ENCODE data around the gene RAB10. TPM values are rescaled to one million over a fixed set of nuclear protein-coding genes. Genes with fewer than 3 reads are reported as not detected.

Gene RAB10
- total RNA-seq, 1 experiment from 2014 or later, result 167 TPM

GRCh38 chr2:26184555-26185303, 150.8 kb downstream of the RAB10 start:
- Histone ChIP-seq H3K79me2 (ENCODE audit: insufficient read depth, low read length) (no peaks in the 10 kb centered on the region), H3K9ac (ENCODE audit: low read length) (peak overlapping the region; percentile 65), H4K20me1 (ENCODE audit: insufficient read depth) (no peaks in the 10 kb centered on the region), H3K4me3 (replicated peaks in 1 of 2; ENCODE audit: low read depth in 1 of 2, low read length in 2 of 2) (peak overlapping the region; percentile 44 to 58), H3K4me2 (ENCODE audit: low read length) (peak overlapping the region; percentile 71), H3K9me2 (ENCODE audit: insufficient read depth) (no peaks in the 10 kb centered on the region), H2AFZ (ENCODE audit: low read depth, low read length, poor library complexity, severe bottlenecking) (no peak overlapping the region), H3K36me3 (ENCODE audit: control insufficient read depth in 1 of 2, insufficient read depth in 2 of 2, low read length in 2 of 2) (no peaks in the 10 kb centered on the region), H3K4me1 (ENCODE audit: control insufficient read depth in 1 of 2, insufficient read depth in 2 of 2, low read length in 2 of 2) (peaks cover 0 to 9% of the 10 kb centered on the region in 2 experiments; a peak in 1 of 4 replicates), H3K27ac (ENCODE audit: low read depth, low read length) (peak overlapping the region; percentile 36; the same call in 1 of the 2 replicates), H3K9me3 (ENCODE audit: control insufficient read depth in 1 of 2, insufficient read depth in 1 of 2, low read depth in 1 of 2, low read length in 2 of 2) (no peaks in the 10 kb centered on the region), H3K27me3 (ENCODE audit: insufficient read depth, low read length) (no peaks in the 10 kb centered on the region)
- DNase-seq (ENCODE audit: low read depth, low spot score) (peak; percentile 15), ATAC-seq (peak; percentile 91)
- ChIA-PET CTCF (interaction anchor here (1.0 kb wide), 1 partner anchor 13 kb away, joined by 3 read pairs; no protein-coding TSS in a partner anchor), POLR2A (no interaction called here), RAD21 (ENCODE audit: low non-redundant PET in 1 of 2, low total read pairs in 2 of 2, uncharacterized antibody in 2 of 2, unreplicated experiment in 2 of 2) (no interaction called here)
- TF ChIP-seq RAD21 (IDR thresholded peaks at IDR 0.05; ENCODE audit: low read depth) (0 out of 2 replicates have a peak, but pooled peaks have one; percentile 6), ZFX (IDR thresholded peaks at IDR 0.05) (0 out of 2 replicates have a peak, but pooled peaks have one; percentile 22), SRF (IDR thresholded peaks at IDR 0.05; ENCODE audit: low read depth) (no peak), JUND (IDR thresholded peaks at IDR 0.05) (no peak)
- TF ChIP-seq, protein P1, sequence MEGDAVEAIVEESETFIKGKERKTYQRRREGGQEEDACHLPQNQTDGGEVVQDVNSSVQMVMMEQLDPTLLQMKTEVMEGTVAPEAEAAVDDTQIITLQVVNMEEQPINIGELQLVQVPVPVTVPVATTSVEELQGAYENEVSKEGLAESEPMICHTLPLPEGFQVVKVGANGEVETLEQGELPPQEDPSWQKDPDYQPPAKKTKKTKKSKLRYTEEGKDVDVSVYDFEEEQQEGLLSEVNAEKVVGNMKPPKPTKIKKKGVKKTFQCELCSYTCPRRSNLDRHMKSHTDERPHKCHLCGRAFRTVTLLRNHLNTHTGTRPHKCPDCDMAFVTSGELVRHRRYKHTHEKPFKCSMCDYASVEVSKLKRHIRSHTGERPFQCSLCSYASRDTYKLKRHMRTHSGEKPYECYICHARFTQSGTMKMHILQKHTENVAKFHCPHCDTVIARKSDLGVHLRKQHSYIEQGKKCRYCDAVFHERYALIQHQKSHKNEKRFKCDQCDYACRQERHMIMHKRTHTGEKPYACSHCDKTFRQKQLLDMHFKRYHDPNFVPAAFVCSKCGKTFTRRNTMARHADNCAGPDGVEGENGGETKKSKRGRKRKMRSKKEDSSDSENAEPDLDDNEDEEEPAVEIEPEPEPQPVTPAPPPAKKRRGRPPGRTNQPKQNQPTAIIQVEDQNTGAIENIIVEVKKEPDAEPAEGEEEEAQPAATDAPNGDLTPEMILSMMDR (IDR thresholded peaks at IDR 0.05 in 2 of 3, conservative IDR thresholded peaks at IDR 0.05 in 1 of 3; ENCODE audit: borderline replicate concordance in 1 of 3, insufficient read depth in 1 of 3, low read depth in 2 of 3, low read length in 2 of 3), result peak in 2 of 3 experiments; percentile 31 to 43; a peak in 3 of 6 replicates
- TF ChIP-seq, protein P2, sequence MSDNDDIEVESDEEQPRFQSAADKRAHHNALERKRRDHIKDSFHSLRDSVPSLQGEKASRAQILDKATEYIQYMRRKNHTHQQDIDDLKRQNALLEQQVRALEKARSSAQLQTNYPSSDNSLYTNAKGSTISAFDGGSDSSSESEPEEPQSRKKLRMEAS (IDR thresholded peaks at IDR 0.05), result peak; percentile 55; the same call in 1 of the 2 replicates
- intact Hi-C loops (cut with micrococcal nuclease), result no loop called here
- BruUV-seq (replicated peaks), result no TSS peak

Data from HCT116 (cell line).